Measurements from ENCODE around the gene SLC4A1. TPM values are rescaled to one million over a fixed set of nuclear protein-coding genes. Genes with fewer than 3 reads are reported as not detected.

Gene SLC4A1
- polyA plus RNA-seq, 4 donors: 1.3 TPM; not detected in 3

DNA sequence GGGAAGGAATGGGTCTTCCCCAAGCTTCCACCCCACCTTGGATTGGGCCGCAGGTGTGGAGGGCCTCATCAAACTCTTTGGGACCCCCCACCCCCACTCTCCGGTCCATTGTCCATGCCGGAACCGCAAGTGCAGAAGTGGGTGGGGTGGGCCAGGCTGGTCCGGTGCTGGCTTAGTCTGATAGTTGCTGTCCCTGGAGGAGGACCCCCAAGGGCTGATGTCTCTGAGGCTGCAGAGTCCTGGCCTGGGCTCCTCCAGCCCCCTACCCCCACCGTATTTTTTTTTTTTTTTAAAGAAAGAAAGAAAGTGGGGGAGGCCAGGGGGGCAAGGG, 61.1 kb downstream of the SLC4A1 start:
- DNase-seq (no peak), FAIRE-seq (no peak)
- Histone ChIP-seq H3K4me3 (ENCODE audit: low read depth in 1 of 3, low read length in 3 of 3) (no peak overlapping the region), H3K36me3 (ENCODE audit: control insufficient read depth in 3 of 3, insufficient read depth in 2 of 3, low read depth in 1 of 3, low read length in 3 of 3) (peaks cover 10 to 60% (median 22%) of the 10 kb centered on the region in 3 donors), H3K27me3 (ENCODE audit: control insufficient read depth in 3 of 3, insufficient read depth in 3 of 3, low read length in 3 of 3) (no peaks in the 10 kb centered on the region), H3K4me1 (ENCODE audit: control insufficient read depth in 3 of 3, insufficient read depth in 2 of 3, low read depth in 1 of 3, low read length in 2 of 3) (peaks cover 0 to 8% (median 0%) of the 10 kb centered on the region in 3 donors), H3K27ac (ENCODE audit: low read depth in 1 of 3, low read length in 2 of 3) (no peak overlapping the region), H3K9me3 (ENCODE audit: control insufficient read depth in 2 of 2, insufficient read depth in 1 of 2, low read depth in 1 of 2, low read length in 1 of 2) (no peaks in the 10 kb centered on the region)
- 81 to 84% (median 82%) methylated on average over 6 of the region's 6 CpGs for WGBS, 3 donors

DNA sequence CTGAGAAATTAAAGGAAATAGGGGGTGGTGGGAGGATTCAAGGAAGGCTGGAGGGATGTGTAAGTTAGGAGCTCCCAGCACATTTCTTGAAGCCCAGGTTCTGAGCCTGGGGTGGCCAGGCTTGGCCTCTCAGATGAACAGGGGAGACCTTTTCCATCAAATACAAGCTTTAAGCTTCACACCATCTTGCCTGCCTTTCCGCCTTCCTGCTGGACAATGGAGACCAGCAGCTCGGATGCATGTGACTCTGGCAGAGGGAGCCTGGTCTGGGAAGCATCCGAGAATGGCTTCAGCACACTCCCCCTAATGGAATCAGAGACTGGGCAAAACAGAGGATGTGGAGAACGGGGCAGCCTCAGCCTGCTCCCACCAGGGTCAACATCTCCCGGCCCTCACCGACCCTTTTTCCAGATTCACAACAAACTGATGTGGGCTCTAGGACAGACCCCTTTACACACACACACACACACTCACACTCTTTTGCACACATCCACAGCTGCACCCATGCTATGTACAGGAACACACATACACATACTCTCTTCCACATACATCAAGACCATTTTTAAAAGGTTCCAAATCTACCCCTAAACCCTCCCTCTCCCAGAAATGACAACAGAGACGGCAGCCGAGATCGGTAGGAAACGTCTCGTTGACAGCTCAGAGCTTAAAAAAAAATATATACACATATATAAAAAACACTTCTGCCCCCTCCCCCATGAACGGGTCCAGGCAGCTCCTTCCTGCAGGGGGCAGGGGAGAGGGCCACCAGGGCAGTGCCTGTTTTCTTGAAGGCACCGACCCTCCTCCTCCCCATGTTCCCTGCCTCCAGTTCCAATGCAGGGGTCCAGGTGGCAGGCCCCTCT, 61.7 kb downstream of the SLC4A1 start:
- Histone ChIP-seq H3K27me3 (ENCODE audit: control insufficient read depth in 3 of 3, insufficient read depth in 3 of 3, low read length in 3 of 3) (no peaks in the 10 kb centered on the region), H3K4me3 (ENCODE audit: low read depth in 1 of 3, low read length in 3 of 3) (no peak overlapping the region), H3K27ac (ENCODE audit: low read depth in 1 of 3, low read length in 2 of 3) (no peak overlapping the region), H3K36me3 (ENCODE audit: control insufficient read depth in 3 of 3, insufficient read depth in 2 of 3, low read depth in 1 of 3, low read length in 3 of 3) (peaks cover 10 to 54% (median 22%) of the 10 kb centered on the region in 3 donors), H3K9me3 (ENCODE audit: control insufficient read depth in 2 of 2, insufficient read depth in 1 of 2, low read depth in 1 of 2, low read length in 1 of 2) (no peaks in the 10 kb centered on the region), H3K4me1 (ENCODE audit: control insufficient read depth in 3 of 3, insufficient read depth in 2 of 3, low read depth in 1 of 3, low read length in 2 of 3) (peaks cover 0 to 9% (median 0%) of the 10 kb centered on the region in 3 donors)
- no peak for DNase-seq
- WGBS, 3 donors: 61 to 66% (median 64%) methylated on average over 13 of the region's 13 CpGs
- no peak for FAIRE-seq

DNA sequence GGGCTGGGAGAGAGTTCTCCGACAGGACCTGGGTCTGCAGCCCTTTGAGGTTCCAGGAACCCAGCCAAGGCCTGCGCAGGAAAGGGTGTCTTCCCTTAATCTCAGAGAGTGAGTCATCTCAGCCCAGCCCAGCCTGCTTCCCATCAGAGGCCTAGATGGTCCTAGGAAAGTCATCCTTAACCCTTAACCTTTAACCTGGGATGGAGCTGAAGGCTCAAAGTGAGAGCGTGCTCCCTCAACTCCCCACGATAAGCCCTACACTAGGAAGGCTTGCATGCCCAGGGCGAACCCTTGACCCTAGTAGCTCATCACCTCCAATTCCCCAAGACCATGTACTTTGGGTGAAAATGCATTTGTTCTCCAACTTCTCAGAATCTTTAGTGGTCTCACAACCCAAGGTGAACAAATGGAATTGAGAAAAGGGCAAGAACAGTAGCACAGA, 63.5 kb downstream of the SLC4A1 start:
- no peaks in the 10 kb centered on the region for H3K27me3 ChIP-seq (ENCODE audit: control insufficient read depth in 3 of 3, insufficient read depth in 3 of 3, low read length in 3 of 3)
- peak in 1 of 2 donors; percentile 56 for DNase-seq
- no peak overlapping the region for H3K4me3 ChIP-seq (ENCODE audit: low read depth in 1 of 3, low read length in 3 of 3)
- FAIRE-seq: no peak
- peaks cover 0 to 6% (median 0%) of the 10 kb centered on the region in 3 donors for H3K4me1 ChIP-seq (ENCODE audit: control insufficient read depth in 3 of 3, insufficient read depth in 2 of 3, low read depth in 1 of 3, low read length in 2 of 3)
- WGBS, 3 donors: 30 to 53% (median 40%) methylated on average over 5 of the region's 5 CpGs
- no peak overlapping the region for H3K27ac ChIP-seq (ENCODE audit: low read depth in 1 of 3, low read length in 2 of 3)
- no peaks in the 10 kb centered on the region for H3K9me3 ChIP-seq (ENCODE audit: control insufficient read depth in 2 of 2, insufficient read depth in 1 of 2, low read depth in 1 of 2, low read length in 1 of 2)
- H3K36me3 ChIP-seq (ENCODE audit: control insufficient read depth in 3 of 3, insufficient read depth in 2 of 3, low read depth in 1 of 3, low read length in 3 of 3): peaks cover 8 to 38% (median 19%) of the 10 kb centered on the region in 3 donors

DNA sequence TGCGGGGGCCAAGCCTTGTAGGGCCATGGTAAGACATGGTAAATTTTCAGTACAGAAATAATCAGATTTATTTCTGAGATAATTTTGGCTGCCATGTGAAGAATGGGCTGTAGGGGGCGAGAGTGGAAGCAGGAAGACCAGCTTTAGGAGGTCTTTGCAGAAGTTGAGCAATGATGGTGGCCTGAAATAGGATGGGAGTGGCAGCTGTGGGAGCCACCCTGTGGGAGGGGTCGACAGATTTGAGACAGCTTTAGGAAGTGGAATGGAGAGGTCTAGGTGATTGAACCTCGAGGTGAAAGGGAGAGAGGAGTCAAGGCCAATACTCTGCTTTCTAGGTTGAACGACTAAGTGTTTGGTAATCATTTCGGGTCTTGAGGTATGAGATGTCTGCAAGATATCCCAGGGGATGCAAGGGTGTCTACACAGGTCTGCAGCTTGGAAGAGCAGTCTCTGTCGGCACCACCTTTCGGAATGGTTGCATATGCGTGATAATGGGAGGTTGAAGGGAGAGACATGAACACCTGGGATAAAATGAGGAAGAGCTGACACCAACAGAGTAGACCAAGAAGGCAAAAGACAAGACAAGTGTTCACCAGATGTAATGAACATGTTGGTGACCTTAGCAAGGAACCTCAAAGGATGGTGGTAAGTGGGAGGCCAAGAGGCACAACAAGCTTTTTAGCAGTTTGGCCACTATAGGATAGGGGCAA, 64.0 kb downstream of the SLC4A1 start:
- peak overlapping the region in 1 of 3 donors; percentile 30 for H3K27ac ChIP-seq (ENCODE audit: low read depth in 1 of 3, low read length in 2 of 3)
- FAIRE-seq: no peak
- peak in 1 of 2 donors; percentile 48 for DNase-seq

GRCh38 chr17:44202756-44203155, 65.2 kb downstream of the SLC4A1 start:
- H3K27me3 ChIP-seq (ENCODE audit: control insufficient read depth in 3 of 3, insufficient read depth in 3 of 3, low read length in 3 of 3): no peaks in the 10 kb centered on the region
- H3K4me1 ChIP-seq (ENCODE audit: control insufficient read depth in 3 of 3, insufficient read depth in 2 of 3, low read depth in 1 of 3, low read length in 2 of 3): peaks cover 0 to 14% (median 3%) of the 10 kb centered on the region in 3 donors
- DNase-seq (no peak), FAIRE-seq (no peak)
- H3K9me3 ChIP-seq (ENCODE audit: control insufficient read depth in 2 of 2, insufficient read depth in 1 of 2, low read depth in 1 of 2, low read length in 1 of 2): no peaks in the 10 kb centered on the region
- WGBS, 3 donors: 83 to 90% (median 84%) methylated on average over 4 of the region's 4 CpGs
- H3K36me3 ChIP-seq (ENCODE audit: control insufficient read depth in 3 of 3, insufficient read depth in 2 of 3, low read depth in 1 of 3, low read length in 3 of 3): peaks cover 2 to 21% (median 10%) of the 10 kb centered on the region in 3 donors
- H3K4me3 ChIP-seq (ENCODE audit: low read depth in 1 of 3, low read length in 3 of 3): no peak overlapping the region
- no peak overlapping the region for H3K27ac ChIP-seq (ENCODE audit: low read depth in 1 of 3, low read length in 2 of 3)

More for the DNA sequence above, 64.0 kb downstream of the SLC4A1 start:
- WGBS, 3 donors: 58 to 61% (median 59%) methylated on average over 9 of the region's 9 CpGs
- no peaks in the 10 kb centered on the region for H3K27me3 ChIP-seq (ENCODE audit: control insufficient read depth in 3 of 3, insufficient read depth in 3 of 3, low read length in 3 of 3)
- peaks cover 6 to 32% (median 14%) of the 10 kb centered on the region in 3 donors for H3K36me3 ChIP-seq (ENCODE audit: control insufficient read depth in 3 of 3, insufficient read depth in 2 of 3, low read depth in 1 of 3, low read length in 3 of 3)
- H3K4me1 ChIP-seq (ENCODE audit: control insufficient read depth in 3 of 3, insufficient read depth in 2 of 3, low read depth in 1 of 3, low read length in 2 of 3): peaks cover 0 to 6% (median 0%) of the 10 kb centered on the region in 3 donors
- no peaks in the 10 kb centered on the region for H3K9me3 ChIP-seq (ENCODE audit: control insufficient read depth in 2 of 2, insufficient read depth in 1 of 2, low read depth in 1 of 2, low read length in 1 of 2)
- no peak overlapping the region for H3K4me3 ChIP-seq (ENCODE audit: low read depth in 1 of 3, low read length in 3 of 3)

GRCh38 chr17:44200478-44201155, 67.3 kb downstream of the SLC4A1 start:
- FAIRE-seq (no peak), DNase-seq (peak in 1 of 2 donors; percentile 24)
- H3K4me1 ChIP-seq (ENCODE audit: control insufficient read depth in 3 of 3, insufficient read depth in 2 of 3, low read depth in 1 of 3, low read length in 2 of 3): peaks cover 0 to 22% (median 3%) of the 10 kb centered on the region in 3 donors
- H3K27ac ChIP-seq (ENCODE audit: low read depth in 1 of 3, low read length in 2 of 3): peak overlapping the region; percentile 65 to 99 (median 99)
- peaks cover 3 to 19% (median 8%) of the 10 kb centered on the region in 3 donors for H3K36me3 ChIP-seq (ENCODE audit: control insufficient read depth in 3 of 3, insufficient read depth in 2 of 3, low read depth in 1 of 3, low read length in 3 of 3)
- no peaks in the 10 kb centered on the region for H3K27me3 ChIP-seq (ENCODE audit: control insufficient read depth in 3 of 3, insufficient read depth in 3 of 3, low read length in 3 of 3)
- 5 to 6% (median 5%) methylated on average over 29 to 36 of the region's 36 CpGs for WGBS, 3 donors
- no peaks in the 10 kb centered on the region for H3K9me3 ChIP-seq (ENCODE audit: control insufficient read depth in 2 of 2, insufficient read depth in 1 of 2, low read depth in 1 of 2, low read length in 1 of 2)
- peak overlapping the region; percentile 50 to 88 (median 80) for H3K4me3 ChIP-seq (ENCODE audit: low read depth in 1 of 3, low read length in 3 of 3)

GRCh38 chr17:44199553-44200477, 68.1 kb downstream of the SLC4A1 start, which contains the start of gene ATXN7L3:
Gene ATXN7L3 (minus strand): TSS chr17:44199884. CDS start chr17:44198070, 1,814 bp downstream.
- WGBS, 3 donors: 1 to 2% (median 1%) methylated on average over 35 to 126 of the region's 126 CpGs
- FAIRE-seq (no peak), DNase-seq (peak; percentile 98 to 100)
- Histone ChIP-seq H3K9me3 (ENCODE audit: control insufficient read depth in 2 of 2, insufficient read depth in 1 of 2, low read depth in 1 of 2, low read length in 1 of 2) (no peaks in the 10 kb centered on the region), H3K4me1 (ENCODE audit: control insufficient read depth in 3 of 3, insufficient read depth in 2 of 3, low read depth in 1 of 3, low read length in 2 of 3) (peaks cover 0 to 22% (median 3%) of the 10 kb centered on the region in 3 donors), H3K27me3 (ENCODE audit: control insufficient read depth in 3 of 3, insufficient read depth in 3 of 3, low read length in 3 of 3) (no peaks in the 10 kb centered on the region), H3K4me3 (ENCODE audit: low read depth in 1 of 3, low read length in 3 of 3) (peak within 1 kb of the TSS; percentile 80 to 96 (median 88)), H3K27ac (ENCODE audit: low read depth in 1 of 3, low read length in 2 of 3) (peak within 1 kb of the TSS; percentile 96 to 99 (median 99)), H3K36me3 (ENCODE audit: control insufficient read depth in 3 of 3, insufficient read depth in 2 of 3, low read depth in 1 of 3, low read length in 3 of 3) (peaks cover 9 to 27% (median 11%) of the 10 kb centered on the region in 3 donors)
